Natural killer cell (primary cell): ENCODE data around the gene DNAJB5. TPM values are rescaled to one million over a fixed set of nuclear protein-coding genes. Genes with fewer than 3 reads are reported as not detected.

Experiments
- ATAC-seq, 3 donors: fragments of 150-1000 bp in 2 of 3; fragments of 200-7000 bp in 1 of 3; cut with Tn5 transposase; 1 replicate in 1 of 3; 2 replicates in 2 of 3; pipeline ENCODE4 v1.10.0; 2021; ENCODE audit warnings: mild to moderate bottlenecking in 2 of 3, moderate library complexity in 2 of 3
- DNase-seq, 2 donors: peaks; one replicate each; pipeline versions ENCODE4 v3.0.0 to v3.0.0-alpha.2; 2013 to 2021; ENCODE audit warnings: mixed read lengths in 1 of 2
- H3K27ac ChIP-seq: one replicate; pipeline ENCODE4 v1.5.1; 2013; ENCODE audit warnings: mild to moderate bottlenecking, low read length
- H3K27me3 ChIP-seq: one replicate; pipeline ENCODE4 v1.6.1; 2013; ENCODE audit warnings: low read length; ENCODE audit not compliant: control insufficient read depth, insufficient read depth
- H3K36me3 ChIP-seq: one replicate; pipeline ENCODE4 v1.6.1; 2013; ENCODE audit warnings: low read length; ENCODE audit not compliant: control insufficient read depth, insufficient read depth
- H3K4me1 ChIP-seq: one replicate; pipeline ENCODE4 v1.6.1; 2013; ENCODE audit warnings: low read length; ENCODE audit not compliant: control insufficient read depth, insufficient read depth
- H3K4me3 ChIP-seq: one replicate; pipeline ENCODE4 v1.5.1; 2013; ENCODE audit warnings: low read length
- H3K9me3 ChIP-seq: one replicate; pipeline ENCODE4 v1.6.1; 2013; ENCODE audit warnings: low read length; ENCODE audit not compliant: control insufficient read depth, insufficient read depth
- H3K27ac Mint-ChIP-seq, 2 donors: one replicate each; pipeline ENCODE4 v1.8.0; 2022; ENCODE audit warnings: mild to moderate bottlenecking in 2 of 2, mixed read lengths in 2 of 2, moderate library complexity in 1 of 2
- H3K27me3 Mint-ChIP-seq, 2 donors: one replicate each; pipeline ENCODE4 v1.8.0; 2022; ENCODE audit warnings: low read depth in 2 of 2, mixed read lengths in 2 of 2
- H3K36me3 Mint-ChIP-seq: one replicate; pipeline ENCODE4 v1.8.0; 2022; ENCODE audit warnings: mixed read lengths
- H3K4me1 Mint-ChIP-seq, 2 donors: one replicate each; pipeline ENCODE4 v1.8.0; 2022; ENCODE audit warnings: mixed read lengths in 2 of 2
- H3K4me3 Mint-ChIP-seq: one replicate; pipeline ENCODE4 v1.8.0; 2022; ENCODE audit warnings: mild to moderate bottlenecking, moderate library complexity, mixed read lengths
- H3K9me3 Mint-ChIP-seq, 2 donors: one replicate each; pipeline ENCODE4 v1.8.0; 2022; ENCODE audit warnings: mixed read lengths in 2 of 2
- WGBS: methylation state at CpG from one replicate; pipeline ENCODE4 v1.1.7; 2013; ENCODE audit warnings: missing lambda C conversion rate; ENCODE audit not compliant: insufficient coverage; 5-methylcytosine and 5-hydroxymethylcytosine counted together
- intact Hi-C: fragments of 100-400 bp; cut with micrococcal nuclease; formaldehyde crosslinking; loops from one replicate; pipeline ENCODE4 v1.14.2; 2022
- total RNA-seq, 4 donors: library from RNA; stranded (reverse); fragments of 120-200 nt in 1 of 4; gene quantifications; one replicate each; pipeline versions ENCODE4 v1.2.3 to v1.2.4, GENCODE V29; 2013 to 2022
- TF ChIP-seq, protein P1 (sequence below): fragments of 200-600 bp; IDR thresholded peaks from one replicate; pipeline ENCODE4 v1.8.0; 2022; ENCODE audit warnings: antibody characterized with exemption

Gene DNAJB5
- total RNA-seq, 3 donors from 2014 or later (not counting 1 experiment from before 2014, with no cell fraction given): 1.1 to 2.4 (median 1.9) TPM

DNA sequence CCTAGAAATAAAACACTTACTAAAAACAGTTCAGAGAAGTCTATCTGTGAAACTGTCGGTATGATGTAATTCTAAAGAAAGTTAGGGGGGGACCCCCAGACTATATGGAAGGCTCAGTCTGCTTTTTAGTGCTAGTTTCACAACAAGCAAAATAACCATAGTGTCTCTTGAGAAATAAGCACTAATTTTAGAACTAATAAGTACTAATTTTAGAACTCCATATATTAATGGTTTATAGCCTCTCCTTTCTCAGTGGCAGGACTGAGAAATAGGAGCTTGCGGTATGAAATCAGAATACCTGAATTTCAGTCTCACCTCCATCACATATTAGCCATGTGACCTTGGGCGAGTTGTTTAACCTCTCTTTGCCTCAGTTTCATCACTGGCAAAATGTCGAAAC, 32.9 kb upstream of the DNAJB5 start:
- ATAC-seq: no peak
- Mint-ChIP-seq H3K27ac (no peak overlapping the region), H3K27me3 (peaks cover 45 to 59% of the 10 kb centered on the region in 2 donors), H3K36me3 (no peaks in the 10 kb centered on the region), H3K4me1 (no peaks in the 10 kb centered on the region), H3K9me3 (no peaks in the 10 kb centered on the region), H3K4me3 (no peak overlapping the region)
- Histone ChIP-seq H3K4me3 (no peak overlapping the region), H3K9me3 (no peaks in the 10 kb centered on the region), H3K36me3 (no peaks in the 10 kb centered on the region), H3K27me3 (peaks cover 41% of the 10 kb centered on the region), H3K27ac (no peak overlapping the region), H3K4me1 (peaks cover 5% of the 10 kb centered on the region)
- no peak for DNase-seq
- 82% methylated on average over 1 of the region's 4 CpGs for WGBS
- intact Hi-C loops: no loop called here
- TF ChIP-seq, protein P1, sequence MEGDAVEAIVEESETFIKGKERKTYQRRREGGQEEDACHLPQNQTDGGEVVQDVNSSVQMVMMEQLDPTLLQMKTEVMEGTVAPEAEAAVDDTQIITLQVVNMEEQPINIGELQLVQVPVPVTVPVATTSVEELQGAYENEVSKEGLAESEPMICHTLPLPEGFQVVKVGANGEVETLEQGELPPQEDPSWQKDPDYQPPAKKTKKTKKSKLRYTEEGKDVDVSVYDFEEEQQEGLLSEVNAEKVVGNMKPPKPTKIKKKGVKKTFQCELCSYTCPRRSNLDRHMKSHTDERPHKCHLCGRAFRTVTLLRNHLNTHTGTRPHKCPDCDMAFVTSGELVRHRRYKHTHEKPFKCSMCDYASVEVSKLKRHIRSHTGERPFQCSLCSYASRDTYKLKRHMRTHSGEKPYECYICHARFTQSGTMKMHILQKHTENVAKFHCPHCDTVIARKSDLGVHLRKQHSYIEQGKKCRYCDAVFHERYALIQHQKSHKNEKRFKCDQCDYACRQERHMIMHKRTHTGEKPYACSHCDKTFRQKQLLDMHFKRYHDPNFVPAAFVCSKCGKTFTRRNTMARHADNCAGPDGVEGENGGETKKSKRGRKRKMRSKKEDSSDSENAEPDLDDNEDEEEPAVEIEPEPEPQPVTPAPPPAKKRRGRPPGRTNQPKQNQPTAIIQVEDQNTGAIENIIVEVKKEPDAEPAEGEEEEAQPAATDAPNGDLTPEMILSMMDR: no peak

GRCh38 chr9:34957492-34958410, 31.8 kb upstream of the DNAJB5 start, which contains the start of gene PHF24:
Gene PHF24 (plus strand): TSS chr9:34958285. CDS start chr9:34971299, 13,014 bp downstream.
- peaks cover 47 to 59% of the 10 kb centered on the region in 2 donors for H3K27me3 Mint-ChIP-seq
- ATAC-seq: peak; percentile 67 to 83 (median 81)
- peak in 1 of 2 donors; percentile 51 for DNase-seq
- no peak within 1 kb of the TSS for H3K4me3 ChIP-seq
- H3K9me3 ChIP-seq: no peaks in the 10 kb centered on the region
- peaks cover 5% of the 10 kb centered on the region for H3K4me1 ChIP-seq
- no peaks in the 10 kb centered on the region for H3K36me3 ChIP-seq
- WGBS: 2% methylated on average over 116 of the region's 116 CpGs
- intact Hi-C loops: no loop called here
- no peaks in the 10 kb centered on the region for H3K9me3 Mint-ChIP-seq
- H3K4me3 Mint-ChIP-seq: peak within 1 kb of the TSS; percentile 72
- no peaks in the 10 kb centered on the region for H3K36me3 Mint-ChIP-seq
- H3K27me3 ChIP-seq: peaks cover 38% of the 10 kb centered on the region
- no peak within 1 kb of the TSS for H3K27ac ChIP-seq
- no peaks in the 10 kb centered on the region for H3K4me1 Mint-ChIP-seq
- no peak within 1 kb of the TSS for H3K27ac Mint-ChIP-seq
- TF ChIP-seq, protein P1: no peak

GRCh38 chr9:34958411-34958982, 31.0 kb upstream of the DNAJB5 start:
- TF ChIP-seq, protein P1: no peak
- intact Hi-C loops: no loop called here
- H3K27ac ChIP-seq: no peak overlapping the region
- H3K9me3 Mint-ChIP-seq: no peaks in the 10 kb centered on the region
- WGBS: 12% methylated on average over 21 of the region's 21 CpGs
- no peaks in the 10 kb centered on the region for H3K4me1 Mint-ChIP-seq
- no peaks in the 10 kb centered on the region for H3K36me3 ChIP-seq
- DNase-seq (no peak), ATAC-seq (peak in 1 of 3 donors; percentile 22)
- H3K4me3 Mint-ChIP-seq: peak overlapping the region; percentile 32
- H3K27me3 ChIP-seq: peaks cover 43% of the 10 kb centered on the region
- H3K27ac Mint-ChIP-seq: no peak overlapping the region
- no peaks in the 10 kb centered on the region for H3K36me3 Mint-ChIP-seq
- H3K4me3 ChIP-seq: no peak overlapping the region
- H3K4me1 ChIP-seq: peaks cover 5% of the 10 kb centered on the region
- H3K9me3 ChIP-seq: no peaks in the 10 kb centered on the region
- peaks cover 47 to 60% of the 10 kb centered on the region in 2 donors for H3K27me3 Mint-ChIP-seq
